ENCODE results near the gene RERE.
A peak's percentile ranks its signal among the peaks of the same experiment; 100 is the strongest.

RERE gene

DNA sequence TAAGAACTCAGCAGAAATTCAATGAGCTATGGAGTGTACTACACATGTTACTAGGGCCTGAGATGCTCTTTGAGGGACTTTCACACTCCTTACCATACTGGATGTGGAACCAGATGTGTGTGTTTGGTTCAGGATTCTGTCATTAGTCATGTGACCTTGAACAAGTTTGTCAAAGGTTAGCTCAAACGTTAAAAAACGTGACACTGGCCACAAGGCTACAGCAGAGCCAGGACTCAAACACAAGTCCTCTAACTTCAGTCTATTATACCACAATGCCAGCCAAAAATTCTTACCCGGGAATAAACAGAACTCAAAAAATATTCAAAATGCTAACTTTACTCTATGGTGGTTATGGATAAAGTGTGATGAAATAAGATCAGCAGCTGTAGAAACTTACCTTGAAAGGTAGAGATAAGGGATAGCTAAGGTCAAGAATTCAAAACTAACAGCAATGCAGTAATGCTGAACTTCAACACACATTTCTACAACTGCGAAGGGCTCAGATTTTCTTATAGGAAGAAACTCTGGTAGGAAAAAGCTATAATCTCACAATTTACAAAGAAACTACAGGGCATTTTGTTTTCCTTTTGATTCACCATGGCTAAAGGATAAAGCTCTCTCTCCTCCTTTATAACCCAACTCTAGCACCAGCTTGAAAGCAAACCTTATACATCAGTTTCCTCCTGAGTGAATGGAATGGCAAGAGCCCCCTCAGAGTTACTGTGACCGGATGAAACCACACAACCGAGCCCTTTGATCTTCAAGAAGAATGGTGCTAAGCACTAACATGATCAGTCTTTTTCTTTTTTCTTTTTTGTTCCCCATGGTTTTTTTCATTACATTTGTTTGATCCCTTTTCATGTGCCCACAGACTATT lies 265.6 kb downstream of the RERE start:
- H3K36me3 Mint-ChIP-seq: peaks cover 7% of the 10 kb centered on the region
- no peaks in the 10 kb centered on the region for H3K9me3 Mint-ChIP-seq (ENCODE audit: low read depth)
- H3K27me3 Mint-ChIP-seq: no peaks in the 10 kb centered on the region
- H3K27ac Mint-ChIP-seq: no peak overlapping the region
- peaks cover 35% of the 10 kb centered on the region for H3K4me1 Mint-ChIP-seq (ENCODE audit: low read depth)
- H3K4me3 Mint-ChIP-seq: no peak overlapping the region

DNA sequence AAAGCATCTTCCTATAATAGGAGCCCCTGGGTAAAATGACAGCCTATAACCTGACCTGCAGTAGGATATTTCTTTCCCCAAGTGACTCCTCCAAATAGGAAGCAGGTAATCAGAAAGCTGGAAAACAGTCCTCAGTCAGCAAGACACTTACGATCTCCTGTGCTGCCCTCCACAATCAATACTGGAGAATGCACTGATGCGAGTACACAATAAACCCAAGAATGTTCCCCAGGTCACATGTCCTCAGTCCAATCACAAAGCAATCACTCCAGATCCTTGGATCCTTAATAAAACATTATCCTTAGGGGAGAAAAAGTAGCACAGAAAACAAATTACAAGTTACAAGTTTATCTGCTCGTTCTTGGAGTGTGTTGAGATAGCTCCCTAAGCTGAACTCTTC lies 266.4 kb downstream of the RERE start:
- Mint-ChIP-seq H3K27ac (no peak overlapping the region), H3K27me3 (no peaks in the 10 kb centered on the region), H3K9me3 (ENCODE audit: low read depth) (no peaks in the 10 kb centered on the region), H3K36me3 (peaks cover 7% of the 10 kb centered on the region), H3K4me3 (no peak overlapping the region), H3K4me1 (ENCODE audit: low read depth) (peaks cover 35% of the 10 kb centered on the region)

DNA sequence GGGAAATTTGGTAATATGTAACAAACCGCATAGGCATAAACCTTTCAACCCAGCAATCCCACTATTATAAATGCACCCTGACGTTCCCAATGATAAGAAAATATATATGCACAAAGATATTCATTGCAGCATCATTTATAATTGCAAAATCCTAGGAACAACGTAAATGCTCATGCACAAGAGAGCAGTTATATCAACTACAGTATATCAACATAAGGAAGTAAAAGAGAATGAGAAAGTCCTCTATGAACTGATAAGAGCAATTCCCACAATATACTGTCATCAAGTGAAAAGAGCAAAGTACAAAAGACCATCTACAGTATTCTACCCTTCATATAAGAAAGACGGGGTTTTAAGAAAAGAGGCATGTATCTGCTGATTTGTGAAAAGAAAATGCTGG lies 269.6 kb downstream of the RERE start:
- Mint-ChIP-seq H3K36me3 (peaks cover 19% of the 10 kb centered on the region), H3K4me1 (ENCODE audit: low read depth) (peaks cover 20% of the 10 kb centered on the region), H3K27me3 (no peaks in the 10 kb centered on the region), H3K4me3 (no peak overlapping the region), H3K9me3 (ENCODE audit: low read depth) (peaks cover 9% of the 10 kb centered on the region), H3K27ac (peak overlapping the region; percentile 11)

DNA sequence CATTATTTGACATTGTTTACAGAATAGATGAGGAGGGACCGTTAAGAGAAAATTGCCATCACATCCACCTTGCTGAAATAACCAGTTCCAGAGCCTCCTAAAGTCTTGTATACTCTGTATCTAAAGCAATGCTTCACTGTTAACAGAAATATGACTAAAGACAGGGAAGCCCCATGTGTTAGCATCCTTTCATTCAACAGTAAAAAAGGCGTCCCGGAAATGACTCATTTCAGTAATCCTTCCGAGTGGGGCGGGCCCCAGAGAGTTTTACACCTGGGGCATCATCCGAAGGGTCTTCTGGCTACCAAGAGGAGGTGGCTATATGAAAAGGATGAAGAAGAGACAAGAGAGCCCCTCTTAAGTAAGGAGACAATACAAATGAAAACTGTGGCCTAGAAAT lies 272.4 kb downstream of the RERE start:
- Mint-ChIP-seq H3K9me3 (ENCODE audit: low read depth) (peaks cover 9% of the 10 kb centered on the region), H3K4me3 (no peak overlapping the region), H3K36me3 (peaks cover 23% of the 10 kb centered on the region), H3K27me3 (no peaks in the 10 kb centered on the region), H3K4me1 (ENCODE audit: low read depth) (peaks cover 17% of the 10 kb centered on the region), H3K27ac (no peak overlapping the region)

DNA sequence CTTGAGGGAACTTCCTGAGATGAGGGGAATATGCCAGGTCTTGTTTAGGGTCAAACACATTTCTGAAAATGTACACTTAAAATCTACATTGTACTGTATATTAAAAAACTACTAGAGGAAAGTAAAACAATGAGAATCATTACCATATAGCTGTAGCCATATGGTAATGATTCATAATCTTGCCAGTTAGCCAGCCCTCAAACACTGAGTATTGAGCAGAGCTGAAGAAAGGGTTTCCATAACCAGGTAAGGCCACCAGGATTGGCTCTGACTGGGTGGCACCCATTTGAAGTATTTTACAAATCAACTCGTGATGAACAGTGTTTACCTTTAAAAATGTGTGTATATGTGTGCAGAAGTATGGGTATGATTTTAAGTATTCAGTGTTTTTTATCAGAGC lies 272.8 kb downstream of the RERE start:
- Mint-ChIP-seq H3K9me3 (ENCODE audit: low read depth) (peaks cover 9% of the 10 kb centered on the region), H3K4me3 (no peak overlapping the region), H3K4me1 (ENCODE audit: low read depth) (peaks cover 20% of the 10 kb centered on the region), H3K27me3 (no peaks in the 10 kb centered on the region), H3K27ac (no peak overlapping the region), H3K36me3 (peaks cover 23% of the 10 kb centered on the region)

DNA sequence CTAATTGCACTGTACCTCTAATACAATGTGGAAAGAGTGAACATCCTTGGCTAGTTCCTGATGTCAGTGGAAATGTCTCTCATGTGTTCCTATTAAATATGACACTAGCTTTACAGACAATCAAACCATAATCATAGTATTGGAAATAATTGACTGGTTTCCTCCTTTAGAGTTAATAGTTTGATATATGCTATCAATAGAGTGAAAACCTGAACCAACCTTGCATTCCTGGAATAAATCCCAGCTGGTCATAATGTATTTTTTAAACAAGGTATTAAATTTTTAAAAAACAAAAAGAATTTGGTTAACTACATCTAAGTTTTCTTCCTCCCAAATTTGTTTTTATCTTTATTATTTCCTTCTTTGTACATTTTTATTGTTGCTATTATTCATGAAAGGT lies 273.5 kb downstream of the RERE start:
- Mint-ChIP-seq H3K4me3 (no peak overlapping the region), H3K9me3 (ENCODE audit: low read depth) (peaks cover 9% of the 10 kb centered on the region), H3K4me1 (ENCODE audit: low read depth) (peaks cover 25% of the 10 kb centered on the region), H3K27me3 (no peaks in the 10 kb centered on the region), H3K27ac (peak overlapping the region; percentile 8), H3K36me3 (peaks cover 25% of the 10 kb centered on the region)

DNA sequence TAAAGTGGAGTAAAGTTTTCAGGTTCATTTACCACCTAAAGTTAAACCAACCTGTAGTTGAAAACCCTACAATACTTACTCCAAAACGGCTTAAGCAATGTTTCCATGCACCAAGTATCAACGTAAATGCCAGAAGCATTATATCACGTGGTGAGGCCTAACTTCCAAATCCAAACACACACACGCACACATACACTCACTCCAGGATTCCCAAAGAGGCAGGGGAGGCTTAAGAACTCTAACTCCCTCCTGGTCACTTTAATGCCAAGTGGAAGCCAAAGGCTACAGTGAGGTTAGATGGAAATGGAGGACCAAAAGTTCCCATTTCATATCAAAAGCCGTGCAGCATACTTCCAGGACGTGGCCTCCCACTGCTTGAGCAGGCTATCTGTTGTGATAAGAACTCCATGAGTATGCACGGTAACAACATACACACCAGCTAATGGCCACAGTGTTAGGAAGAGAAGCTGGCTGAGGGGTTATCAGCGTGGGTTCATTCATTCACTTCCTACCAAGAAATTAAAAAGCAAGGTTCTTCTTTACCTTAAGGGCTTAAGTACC lies 275.4 kb downstream of the RERE start:
- Mint-ChIP-seq H3K36me3 (peaks cover 21% of the 10 kb centered on the region), H3K27ac (no peak overlapping the region), H3K4me1 (ENCODE audit: low read depth) (peaks cover 32% of the 10 kb centered on the region), H3K9me3 (ENCODE audit: low read depth) (peaks cover 9% of the 10 kb centered on the region), H3K27me3 (no peaks in the 10 kb centered on the region), H3K4me3 (no peak overlapping the region)

DNA sequence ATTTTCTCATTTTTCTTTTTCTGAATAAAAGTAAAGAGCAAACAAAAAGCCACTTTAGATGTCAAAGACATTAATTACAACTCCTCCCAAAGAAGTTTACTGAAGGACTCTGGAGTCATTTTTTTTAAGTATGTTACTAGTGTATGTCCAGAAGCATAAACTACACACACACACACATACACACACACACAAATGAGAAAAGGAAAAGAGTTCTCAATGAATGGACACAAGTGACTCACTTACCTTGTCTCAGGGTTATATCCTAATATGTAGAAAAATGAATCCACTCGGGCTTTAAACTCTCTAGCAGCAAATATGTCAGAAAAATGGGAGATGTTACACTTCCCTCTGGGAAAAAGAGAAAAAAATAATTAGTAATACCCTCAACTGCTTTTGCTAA lies 276.5 kb downstream of the RERE start:
- peaks cover 21% of the 10 kb centered on the region for H3K36me3 Mint-ChIP-seq
- no peaks in the 10 kb centered on the region for H3K27me3 Mint-ChIP-seq
- H3K4me1 Mint-ChIP-seq (ENCODE audit: low read depth): peaks cover 34% of the 10 kb centered on the region
- H3K27ac Mint-ChIP-seq: peak overlapping the region; percentile 88
- H3K4me3 Mint-ChIP-seq: no peak overlapping the region
- peaks cover 9% of the 10 kb centered on the region for H3K9me3 Mint-ChIP-seq (ENCODE audit: low read depth)

DNA sequence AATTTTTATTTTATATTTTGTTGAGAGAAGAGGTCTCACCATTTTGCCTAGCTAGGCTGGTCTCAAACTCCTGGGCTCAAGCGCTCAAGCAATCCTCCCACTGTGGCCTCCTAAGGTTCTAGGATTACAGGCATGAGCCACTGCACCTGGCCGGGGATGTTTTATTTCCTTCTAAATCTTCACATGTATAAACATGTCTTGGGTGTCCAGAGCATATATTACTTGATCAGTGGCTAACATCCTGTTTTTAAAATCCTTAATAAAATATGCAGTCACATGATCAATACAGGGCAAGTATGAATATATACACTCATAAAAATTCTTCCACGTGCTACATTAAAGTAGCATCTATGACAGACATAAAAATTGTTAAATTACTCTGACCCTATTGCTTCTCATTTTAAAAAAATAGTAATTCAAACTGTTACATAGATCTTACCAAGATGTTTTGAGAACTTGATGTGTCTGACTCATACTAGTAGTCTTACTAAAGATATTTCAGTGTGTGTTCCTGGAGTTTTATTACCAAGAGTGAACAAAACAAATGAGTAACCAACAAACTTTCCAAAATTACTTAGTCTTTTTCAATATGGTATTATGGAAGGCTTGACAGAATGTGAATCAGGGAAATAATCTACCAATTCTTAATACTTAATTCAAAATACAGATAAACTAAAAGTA lies 277.0 kb downstream of the RERE start:
- peak overlapping the region; percentile 88 for H3K27ac Mint-ChIP-seq
- H3K4me3 Mint-ChIP-seq: peak overlapping the region; percentile 70

DNA sequence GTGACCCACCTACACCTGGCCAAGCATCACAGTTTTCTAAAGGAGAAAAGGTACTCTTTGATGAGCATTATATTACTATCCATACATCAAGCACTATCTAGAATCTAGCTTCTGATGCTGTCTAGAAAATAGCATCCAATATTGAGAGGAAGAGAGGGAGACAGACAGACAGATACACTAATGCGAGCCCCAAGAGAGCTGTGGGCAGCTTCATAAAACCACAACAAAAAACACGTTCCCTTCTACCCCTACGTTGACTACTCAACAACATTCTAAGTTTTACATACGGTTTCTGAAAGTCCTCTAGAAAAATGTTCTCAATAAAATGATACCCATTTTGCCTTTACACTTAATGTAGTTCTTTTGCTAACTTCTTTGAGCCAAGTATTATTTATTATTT lies 277.8 kb downstream of the RERE start:
- Mint-ChIP-seq H3K36me3 (peaks cover 14% of the 10 kb centered on the region), H3K27me3 (no peaks in the 10 kb centered on the region), H3K4me1 (ENCODE audit: low read depth) (peaks cover 38% of the 10 kb centered on the region), H3K27ac (peak overlapping the region; percentile 86), H3K4me3 (peak overlapping the region; percentile 35), H3K9me3 (ENCODE audit: low read depth) (peaks cover 7% of the 10 kb centered on the region)

More for the DNA sequence above, 277.0 kb downstream of the RERE start:
- Mint-ChIP-seq H3K27me3 (no peaks in the 10 kb centered on the region), H3K9me3 (ENCODE audit: low read depth) (peaks cover 9% of the 10 kb centered on the region), H3K36me3 (peaks cover 21% of the 10 kb centered on the region), H3K4me1 (ENCODE audit: low read depth) (peaks cover 34% of the 10 kb centered on the region)

DNA sequence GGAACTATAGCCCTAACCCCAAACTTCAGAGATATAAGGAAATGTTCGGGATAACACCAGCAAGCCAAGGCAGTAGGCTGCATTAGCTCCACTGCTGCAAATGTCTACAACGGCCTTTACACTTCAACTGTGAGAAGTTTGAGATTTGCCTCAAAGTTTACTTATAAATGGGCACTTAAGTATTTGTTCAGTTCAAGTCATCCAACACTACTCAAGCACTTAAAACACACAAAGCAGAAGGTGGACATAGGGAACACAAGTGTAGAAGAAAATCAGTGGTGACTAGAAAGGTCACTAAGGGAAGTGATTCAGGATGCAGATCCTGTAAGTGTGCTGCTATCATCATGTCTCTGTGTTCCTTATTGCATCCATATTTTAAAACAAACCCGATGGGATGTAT lies 278.9 kb downstream of the RERE start:
- Mint-ChIP-seq H3K4me3 (no peak overlapping the region), H3K9me3 (ENCODE audit: low read depth) (peaks cover under 1% of the 10 kb centered on the region), H3K4me1 (ENCODE audit: low read depth) (peaks cover 49% of the 10 kb centered on the region), H3K27me3 (no peaks in the 10 kb centered on the region), H3K36me3 (peaks cover 7% of the 10 kb centered on the region), H3K27ac (peak overlapping the region; percentile 11)

DNA sequence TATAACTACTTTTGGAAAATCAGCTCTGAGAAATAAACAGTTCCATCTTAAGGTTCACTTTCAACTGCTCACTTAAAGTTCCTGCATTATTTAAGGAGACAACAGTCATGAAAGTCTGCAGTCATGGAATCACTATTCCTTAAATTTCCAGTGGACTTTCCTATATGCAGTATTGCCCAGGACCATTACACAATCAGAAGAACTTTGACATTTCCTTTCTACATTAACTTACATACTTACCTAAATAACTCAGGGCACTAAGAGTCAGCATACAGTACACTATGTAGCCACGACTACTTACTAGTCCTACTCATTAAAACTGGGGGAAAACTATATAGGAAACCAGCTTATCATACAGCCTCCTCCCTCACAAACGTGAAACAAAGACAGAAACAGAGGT lies 279.4 kb downstream of the RERE start:
- no peak overlapping the region for H3K4me3 Mint-ChIP-seq
- H3K27ac Mint-ChIP-seq: no peak overlapping the region
- no peaks in the 10 kb centered on the region for H3K9me3 Mint-ChIP-seq (ENCODE audit: low read depth)
- H3K4me1 Mint-ChIP-seq (ENCODE audit: low read depth): peaks cover 54% of the 10 kb centered on the region
- H3K36me3 Mint-ChIP-seq: peaks cover 7% of the 10 kb centered on the region
- no peaks in the 10 kb centered on the region for H3K27me3 Mint-ChIP-seq

DNA sequence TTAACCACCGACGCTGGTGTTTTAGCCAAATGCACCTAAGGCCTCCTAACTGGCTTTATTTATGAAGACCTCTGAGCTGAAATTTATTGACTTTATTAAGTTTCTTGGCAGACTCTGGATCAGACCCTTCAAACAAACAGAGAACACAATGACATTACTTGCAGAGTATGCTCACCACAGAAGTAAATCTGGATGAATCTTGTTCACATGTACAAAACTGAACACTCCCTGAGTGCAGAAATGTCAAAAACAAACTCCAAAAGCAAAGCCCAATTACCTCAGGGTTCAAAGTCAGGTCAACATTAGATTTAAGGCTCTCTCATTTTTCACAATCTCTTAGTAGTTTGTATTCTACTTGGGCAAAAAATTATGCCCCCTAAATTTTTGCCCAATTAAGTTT lies 280.9 kb downstream of the RERE start:
- no peaks in the 10 kb centered on the region for H3K27me3 Mint-ChIP-seq
- H3K4me1 Mint-ChIP-seq (ENCODE audit: low read depth): peaks cover 58% of the 10 kb centered on the region
- H3K4me3 Mint-ChIP-seq: no peak overlapping the region
- H3K27ac Mint-ChIP-seq: no peak overlapping the region
- peaks cover 7% of the 10 kb centered on the region for H3K36me3 Mint-ChIP-seq
- H3K9me3 Mint-ChIP-seq (ENCODE audit: low read depth): no peaks in the 10 kb centered on the region

DNA sequence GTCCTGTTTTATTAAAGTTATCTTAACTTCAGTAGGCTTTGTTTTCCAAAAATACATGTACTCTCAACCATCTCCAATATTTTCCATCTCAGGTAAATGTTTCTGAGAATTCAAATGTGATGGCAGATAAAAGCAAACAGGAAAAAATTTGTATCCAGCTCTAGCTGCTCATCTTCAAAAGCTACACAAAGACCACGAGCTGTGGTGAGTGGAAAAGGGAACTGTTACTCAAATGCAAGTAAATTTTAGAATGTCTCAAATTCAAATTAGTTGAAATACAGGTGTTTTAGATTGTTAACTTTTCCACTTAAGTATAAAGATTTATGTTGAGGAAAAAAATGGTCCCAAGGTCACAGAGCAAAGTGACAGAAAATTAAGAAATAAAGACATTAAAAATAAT lies 283.5 kb downstream of the RERE start:
- H3K4me3 Mint-ChIP-seq: peak overlapping the region; percentile 70
- peak overlapping the region; percentile 93 for H3K27ac Mint-ChIP-seq
- no peaks in the 10 kb centered on the region for H3K36me3 Mint-ChIP-seq
- peaks cover 38% of the 10 kb centered on the region for H3K4me1 Mint-ChIP-seq (ENCODE audit: low read depth)
- H3K9me3 Mint-ChIP-seq (ENCODE audit: low read depth): no peaks in the 10 kb centered on the region
- no peaks in the 10 kb centered on the region for H3K27me3 Mint-ChIP-seq

DNA sequence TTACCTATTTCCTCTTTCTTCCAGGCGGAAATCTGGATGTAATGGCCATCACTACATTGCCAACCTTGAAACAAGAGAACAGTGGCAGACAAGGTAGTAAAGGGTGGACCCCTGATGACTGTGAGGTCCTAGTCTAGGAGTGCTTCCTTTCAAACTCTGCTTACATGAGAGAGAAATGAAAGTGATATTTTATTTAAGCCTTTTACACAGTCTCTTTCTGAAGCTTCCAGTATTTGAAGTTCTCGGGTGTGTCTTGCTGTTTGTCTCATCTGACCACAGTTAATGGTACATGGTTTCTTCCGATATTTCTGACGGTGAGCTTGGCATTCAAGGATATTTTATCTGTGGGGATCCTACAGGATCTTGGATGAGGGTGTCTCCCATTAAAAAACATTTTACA lies 284.3 kb downstream of the RERE start:
- no peaks in the 10 kb centered on the region for H3K36me3 Mint-ChIP-seq
- H3K27me3 Mint-ChIP-seq: no peaks in the 10 kb centered on the region
- H3K27ac Mint-ChIP-seq: peak overlapping the region; percentile 93

More for the DNA sequence above, 284.3 kb downstream of the RERE start:
- Mint-ChIP-seq H3K9me3 (ENCODE audit: low read depth) (no peaks in the 10 kb centered on the region), H3K4me1 (ENCODE audit: low read depth) (peaks cover 34% of the 10 kb centered on the region), H3K4me3 (peak overlapping the region; percentile 70)

Data from activated naive CD8-positive, alpha-beta T cell (primary cell).